Cardiac muscle cell (in vitro differentiated cells and primary cell): ENCODE data around the gene BMI1. TPM values are rescaled to one million over a fixed set of nuclear protein-coding genes. Genes with fewer than 3 reads are reported as not detected.

Experiments
- DNase-seq, 2 donors: peaks; one replicate each; pipeline versions ENCODE4 v3.0.0 to v3.0.0-alpha.2; 2010 to 2017; ENCODE audit warnings: low read depth in 1 of 2, low spot score in 1 of 2
- H3K27ac ChIP-seq: fragments of 200-600 bp; sonication (generic); 2 replicates; pipeline ENCODE4 v1.5.1; 2016
- H3K27me3 ChIP-seq: fragments of 200-600 bp; sonication (generic); 2 replicates; pipeline ENCODE4 v1.6.0; 2016; ENCODE audit warnings: control low read depth
- H3K36me3 ChIP-seq: fragments of 200-600 bp; sonication (generic); 2 replicates; pipeline ENCODE4 v1.5.1; 2016; ENCODE audit warnings: control low read depth
- H3K4me1 ChIP-seq: fragments of 200-600 bp; sonication (generic); 2 replicates; pipeline ENCODE4 v1.8.1; 2017; ENCODE audit warnings: low read depth, mild to moderate bottlenecking, mixed run types
- H3K4me3 ChIP-seq: fragments of 200-600 bp; sonication (generic); 2 replicates; pipeline ENCODE4 v1.5.1; 2016; ENCODE audit warnings: mild to moderate bottlenecking
- H3K9me3 ChIP-seq: fragments of 200-600 bp; sonication (generic); 2 replicates; pipeline ENCODE4 v1.5.1; 2017; ENCODE audit warnings: low read depth, mild to moderate bottlenecking, control low read depth
- polyA plus RNA-seq: library from polyadenylated mRNA; unstranded; fragments of >200 nt; fragmentation: Nextera tagmentation; extraction: Ambion mirVana; gene quantifications from 2 replicates; pipeline ENCODE4 v1.2.1, GENCODE V29; 2016
- total RNA-seq: library from RNA; depleted of rRNA; stranded (reverse); fragments of >200 nt; gene quantifications from 2 replicates; pipeline ENCODE4 v1.2.3, GENCODE V29; 2016
- TF ChIP-seq, protein P1 (sequence below): IDR thresholded peaks from 2 replicates; pipeline ENCODE4 v1.5.1; 2012; ENCODE audit warnings: low read depth, mild to moderate bottlenecking, low read length

Gene BMI1
- total and polyA plus RNA-seq, 2 experiments from 2014 or later, result 10.4 to 16.7 TPM

DNA sequence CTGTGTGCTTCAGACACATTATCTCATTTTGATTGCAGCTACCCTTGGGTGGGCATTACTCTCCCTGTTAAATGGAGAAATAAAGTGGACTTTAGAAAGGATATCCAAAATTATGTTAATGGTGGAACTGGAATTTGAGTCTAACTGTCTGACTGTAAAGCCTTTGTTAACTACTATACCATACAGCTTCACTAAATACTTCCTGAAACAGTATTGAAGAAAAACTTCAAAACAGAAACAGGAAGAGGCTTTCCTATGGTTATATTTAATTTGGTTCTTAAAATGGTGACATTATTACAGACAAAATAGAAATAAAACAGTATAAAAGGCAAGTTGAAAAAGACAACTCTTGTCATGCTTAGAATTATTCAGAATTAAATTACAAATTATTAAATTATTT is 49.4 kb downstream of the BMI1 start:
- Histone ChIP-seq H3K36me3 (no peaks in the 10 kb centered on the region), H3K27me3 (no peaks in the 10 kb centered on the region), H3K4me3 (no peak overlapping the region), H3K27ac (no peak overlapping the region), H3K4me1 (no peaks in the 10 kb centered on the region), H3K9me3 (no peaks in the 10 kb centered on the region)
- DNase-seq, result no peak
- TF ChIP-seq, protein P1, sequence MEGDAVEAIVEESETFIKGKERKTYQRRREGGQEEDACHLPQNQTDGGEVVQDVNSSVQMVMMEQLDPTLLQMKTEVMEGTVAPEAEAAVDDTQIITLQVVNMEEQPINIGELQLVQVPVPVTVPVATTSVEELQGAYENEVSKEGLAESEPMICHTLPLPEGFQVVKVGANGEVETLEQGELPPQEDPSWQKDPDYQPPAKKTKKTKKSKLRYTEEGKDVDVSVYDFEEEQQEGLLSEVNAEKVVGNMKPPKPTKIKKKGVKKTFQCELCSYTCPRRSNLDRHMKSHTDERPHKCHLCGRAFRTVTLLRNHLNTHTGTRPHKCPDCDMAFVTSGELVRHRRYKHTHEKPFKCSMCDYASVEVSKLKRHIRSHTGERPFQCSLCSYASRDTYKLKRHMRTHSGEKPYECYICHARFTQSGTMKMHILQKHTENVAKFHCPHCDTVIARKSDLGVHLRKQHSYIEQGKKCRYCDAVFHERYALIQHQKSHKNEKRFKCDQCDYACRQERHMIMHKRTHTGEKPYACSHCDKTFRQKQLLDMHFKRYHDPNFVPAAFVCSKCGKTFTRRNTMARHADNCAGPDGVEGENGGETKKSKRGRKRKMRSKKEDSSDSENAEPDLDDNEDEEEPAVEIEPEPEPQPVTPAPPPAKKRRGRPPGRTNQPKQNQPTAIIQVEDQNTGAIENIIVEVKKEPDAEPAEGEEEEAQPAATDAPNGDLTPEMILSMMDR, result no peak

DNA sequence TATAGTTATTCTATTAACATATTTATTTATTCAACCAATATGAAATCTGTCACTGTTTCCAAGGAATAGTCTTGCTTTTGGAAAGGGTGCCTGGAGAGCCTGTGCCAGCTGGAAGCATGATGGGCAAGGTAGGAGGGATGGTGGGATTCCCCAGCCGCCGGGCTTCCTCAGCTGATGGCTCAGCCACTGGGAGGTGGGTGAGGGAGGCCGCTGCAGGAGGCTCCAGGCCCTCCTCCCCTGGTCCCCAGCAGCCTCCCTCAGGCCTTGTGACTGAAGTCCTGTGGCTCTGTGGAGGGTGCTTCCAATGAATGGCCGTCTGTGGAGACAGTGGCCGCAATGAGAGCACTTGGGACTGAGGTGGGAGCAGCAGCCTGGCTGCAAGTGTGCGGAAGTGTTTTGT is 51.4 kb downstream of the BMI1 start:
- Histone ChIP-seq H3K27ac (no peak overlapping the region), H3K4me1 (no peaks in the 10 kb centered on the region), H3K27me3 (no peaks in the 10 kb centered on the region), H3K4me3 (no peak overlapping the region), H3K36me3 (no peaks in the 10 kb centered on the region), H3K9me3 (no peaks in the 10 kb centered on the region)
- TF ChIP-seq, protein P1, result no peak
- no peak for DNase-seq

DNA sequence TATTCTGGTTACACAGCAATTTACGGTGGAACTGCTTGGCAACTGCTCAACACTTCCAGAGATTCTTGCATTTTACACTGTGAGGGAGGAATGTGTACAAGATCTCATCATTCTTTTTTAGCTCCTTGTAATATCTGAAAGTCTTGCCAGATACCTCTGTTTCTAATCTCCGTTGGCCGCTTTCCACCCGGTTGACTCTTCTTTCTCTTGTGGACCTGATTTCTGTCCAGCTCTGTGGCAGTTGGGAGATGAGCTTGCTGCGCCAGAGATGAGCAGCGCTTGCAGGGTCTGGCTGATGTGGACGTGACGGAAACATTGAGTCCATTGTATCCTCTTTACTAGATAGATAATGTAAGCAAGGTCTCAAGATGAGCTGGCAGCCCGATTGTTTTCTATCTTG is 52.0 kb downstream of the BMI1 start:
- no peak overlapping the region for H3K27ac ChIP-seq
- no peaks in the 10 kb centered on the region for H3K9me3 ChIP-seq
- no peaks in the 10 kb centered on the region for H3K4me1 ChIP-seq
- TF ChIP-seq, protein P1, result no peak
- peak in 1 of 2 donors; percentile 44 for DNase-seq
- no peak overlapping the region for H3K4me3 ChIP-seq
- no peaks in the 10 kb centered on the region for H3K27me3 ChIP-seq
- no peaks in the 10 kb centered on the region for H3K36me3 ChIP-seq

DNA sequence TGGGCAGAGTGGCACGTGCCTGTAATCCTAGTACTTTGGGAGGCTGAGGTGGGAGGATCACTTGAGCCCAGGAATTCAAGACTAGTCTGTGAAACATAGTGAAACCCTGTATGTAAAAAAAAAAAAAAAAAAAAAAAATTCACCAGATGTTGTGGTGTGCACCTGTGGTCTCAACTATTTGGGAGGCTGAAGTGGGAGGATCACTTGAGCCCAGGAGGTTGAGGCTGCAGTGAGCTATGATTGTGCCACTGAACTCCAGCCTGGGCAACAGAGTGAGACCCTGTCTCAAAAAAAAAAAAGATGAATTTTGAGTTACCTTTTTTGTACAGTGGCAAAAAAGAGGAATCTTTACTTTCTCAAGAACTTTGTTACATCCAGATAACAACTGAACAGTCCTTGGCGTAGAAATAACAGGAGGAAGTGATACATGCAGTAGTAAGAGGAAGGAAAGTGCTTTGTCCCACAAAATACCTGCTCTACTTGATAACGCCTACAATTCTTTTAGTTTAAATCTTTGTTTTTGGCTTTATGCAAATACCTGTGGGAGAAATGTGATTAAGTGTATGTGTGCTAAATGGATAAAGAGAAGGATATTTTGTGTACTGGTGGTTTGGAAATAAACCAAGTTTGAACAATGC is 53.7 kb downstream of the BMI1 start:
- no peaks in the 10 kb centered on the region for H3K27me3 ChIP-seq
- TF ChIP-seq, protein P1, result no peak
- no peaks in the 10 kb centered on the region for H3K36me3 ChIP-seq
- no peak overlapping the region for H3K27ac ChIP-seq
- no peak overlapping the region for H3K4me3 ChIP-seq
- DNase-seq, result no peak
- no peaks in the 10 kb centered on the region for H3K9me3 ChIP-seq
- no peaks in the 10 kb centered on the region for H3K4me1 ChIP-seq

DNA sequence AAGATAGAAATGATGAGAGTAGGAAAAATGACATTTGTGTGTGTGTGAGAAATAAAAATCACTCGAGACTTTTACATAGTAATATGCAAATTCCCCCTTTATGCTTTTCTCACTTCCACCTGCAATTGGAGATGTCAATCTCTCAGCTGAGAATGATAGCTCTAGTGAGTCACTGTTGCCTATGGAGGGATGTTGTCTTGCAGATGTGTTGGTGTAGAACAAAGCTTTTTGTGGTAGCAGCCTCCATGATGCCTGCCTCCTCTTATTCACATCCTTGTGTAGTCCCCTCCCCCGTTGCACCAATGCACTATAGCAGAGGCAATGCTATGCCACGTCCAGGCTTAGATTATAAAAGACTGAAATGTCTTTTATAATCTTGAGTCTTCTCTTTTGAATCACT is 58.2 kb downstream of the BMI1 start:
- Histone ChIP-seq H3K9me3 (no peaks in the 10 kb centered on the region), H3K36me3 (no peaks in the 10 kb centered on the region), H3K4me3 (no peak overlapping the region), H3K4me1 (no peaks in the 10 kb centered on the region), H3K27ac (no peak overlapping the region), H3K27me3 (no peaks in the 10 kb centered on the region)
- TF ChIP-seq, protein P1, result no peak
- DNase-seq, result no peak

Other genes starting within 250 kb of the BMI1 start
- not detected in 2 replicates for gene EBLN1, start 103.1 kb upstream of the BMI1 start, total RNA-seq
- gene EBLN1, start 103.1 kb upstream of the BMI1 start, polyA plus RNA-seq, result not detected in 2 replicates
- gene COMMD3, start 4.7 kb upstream of the BMI1 start, total RNA-seq, result 24.8 and 54.3 TPM in 2 replicates
- 122 and 132 TPM in 2 replicates for gene COMMD3, start 4.7 kb upstream of the BMI1 start, polyA plus RNA-seq
- not detected in 2 replicates for gene SPAG6, start 24.4 kb downstream of the BMI1 start, total RNA-seq
- gene SPAG6, start 24.4 kb downstream of the BMI1 start, polyA plus RNA-seq, result 0.66 TPM in 1 of 2 replicates, not detected in the other